ENCODE data around the gene DNAJC15. TPM values are rescaled to one million over a fixed set of nuclear protein-coding genes. Genes with fewer than 3 reads are reported as not detected.

The DNAJC15 gene
- total RNA-seq, 1 donor from 2014 or later: 4.7 TPM

GRCh38 chr13:43129511-43130110 is 106.2 kb downstream of the DNAJC15 start:
- H3K9me3 ChIP-seq: no peaks in the 10 kb centered on the region
- H3K27me3 ChIP-seq: no peaks in the 10 kb centered on the region
- H3K27ac ChIP-seq: no peak overlapping the region
- intact Hi-C loops (cut with DNase I): no loop called here
- no peak overlapping the region for H3K4me3 ChIP-seq
- H3K36me3 ChIP-seq: no peaks in the 10 kb centered on the region
- no peak for TF ChIP-seq CTCF (IDR thresholded peaks at IDR 0.05)
- no peak for TF ChIP-seq POLR2A (IDR thresholded peaks at IDR 0.05)
- no peak for TF ChIP-seq POLR2AphosphoS5 (IDR thresholded peaks at IDR 0.05; ENCODE audit: insufficient read depth in 1 of 2, low read depth in 1 of 2)
- peaks cover 11% of the 10 kb centered on the region for H3K4me1 ChIP-seq
- DNase-seq (ENCODE audit: extremely low spot score in 2 of 2): no peak

DNA sequence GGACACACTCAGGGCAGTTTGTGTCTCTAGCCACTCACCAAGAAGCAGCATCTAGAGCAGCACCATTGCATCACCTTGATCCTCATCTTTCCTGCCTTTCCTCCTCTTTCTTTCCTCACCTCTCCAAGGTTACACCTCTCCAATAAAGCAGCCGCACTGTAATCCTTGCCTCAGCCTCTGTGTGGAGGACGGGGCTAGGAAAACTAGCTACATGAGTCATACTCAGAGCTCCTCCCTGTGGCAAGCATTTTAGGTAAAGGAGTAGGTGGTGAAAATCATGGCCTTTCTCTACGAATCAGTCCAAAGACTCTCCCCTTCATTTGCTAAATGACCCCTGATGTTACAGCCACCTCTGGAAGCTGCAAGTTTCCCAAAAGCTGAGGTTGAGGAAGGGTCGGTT is 108.9 kb downstream of the DNAJC15 start:
- H3K27ac ChIP-seq: no peak overlapping the region
- no peaks in the 10 kb centered on the region for H3K9me3 ChIP-seq
- no peaks in the 10 kb centered on the region for H3K36me3 ChIP-seq
- H3K4me3 ChIP-seq: no peak overlapping the region
- H3K27me3 ChIP-seq: no peaks in the 10 kb centered on the region
- DNase-seq (ENCODE audit: extremely low spot score in 2 of 2): no peak
- intact Hi-C loops (cut with DNase I): no loop called here
- H3K4me1 ChIP-seq: peaks cover 9% of the 10 kb centered on the region
- TF ChIP-seq POLR2A (IDR thresholded peaks at IDR 0.05): no peak

GRCh38 chr13:43132911-43133310 is 109.5 kb downstream of the DNAJC15 start:
- Histone ChIP-seq H3K36me3 (no peaks in the 10 kb centered on the region), H3K9me3 (no peaks in the 10 kb centered on the region), H3K27ac (no peak overlapping the region), H3K4me1 (peaks cover 2% of the 10 kb centered on the region), H3K27me3 (no peaks in the 10 kb centered on the region), H3K4me3 (no peak overlapping the region)
- intact Hi-C loops (cut with DNase I): no loop called here
- DNase-seq (ENCODE audit: extremely low spot score in 2 of 2): no peak
- TF ChIP-seq POLR2A (IDR thresholded peaks at IDR 0.05) (no peak), POLR2AphosphoS5 (IDR thresholded peaks at IDR 0.05; ENCODE audit: insufficient read depth in 1 of 2, low read depth in 1 of 2) (no peak), CTCF (IDR thresholded peaks at IDR 0.05) (no peak)

GRCh38 chr13:43133792-43134191 is 110.4 kb downstream of the DNAJC15 start:
- no peak for TF ChIP-seq CTCF (IDR thresholded peaks at IDR 0.05)
- intact Hi-C loops (cut with DNase I): no loop called here
- no peaks in the 10 kb centered on the region for H3K9me3 ChIP-seq

GRCh38 chr13:43134868-43135267 is 111.5 kb downstream of the DNAJC15 start:
- no peak for DNase-seq (ENCODE audit: extremely low spot score in 2 of 2)
- intact Hi-C loops (cut with DNase I): no loop called here

More at GRCh38 chr13:43133792-43134191, 110.4 kb downstream of the DNAJC15 start:
- no peak for DNase-seq (ENCODE audit: extremely low spot score in 2 of 2)
- H3K4me1 ChIP-seq: no peaks in the 10 kb centered on the region
- no peak overlapping the region for H3K4me3 ChIP-seq
- H3K27me3 ChIP-seq: no peaks in the 10 kb centered on the region
- H3K27ac ChIP-seq: no peak overlapping the region
- no peaks in the 10 kb centered on the region for H3K36me3 ChIP-seq

More at GRCh38 chr13:43134868-43135267, 111.5 kb downstream of the DNAJC15 start:
- Histone ChIP-seq H3K36me3 (no peaks in the 10 kb centered on the region), H3K27me3 (no peaks in the 10 kb centered on the region), H3K27ac (no peak overlapping the region), H3K4me3 (no peak overlapping the region), H3K4me1 (no peaks in the 10 kb centered on the region), H3K9me3 (no peaks in the 10 kb centered on the region)
- no peak for TF ChIP-seq POLR2A (IDR thresholded peaks at IDR 0.05)
- no peak for TF ChIP-seq POLR2AphosphoS5 (IDR thresholded peaks at IDR 0.05; ENCODE audit: insufficient read depth in 1 of 2, low read depth in 1 of 2)
- TF ChIP-seq CTCF (IDR thresholded peaks at IDR 0.05): no peak
